Myometrial cell (primary cell): ENCODE data around the gene RAP2B. TPM values are rescaled to one million over a fixed set of nuclear protein-coding genes. Genes with fewer than 3 reads are reported as not detected.

Experiments used
- total RNA-seq: library from RNA; depleted of rRNA; stranded (reverse); fragments of >200 nt; gene quantifications from 2 replicates; pipeline ENCODE4 v1.2.3, GENCODE V29; 2015

The RAP2B gene
- 12.9 and 15.0 TPM in 2 replicates for total RNA-seq

GRCh38 chr3:153161714-153162512, at the start of gene RAP2B:
TSS of gene RAP2B (plus strand) at chr3:153162226. CDS start at chr3:153162694, 468 bp downstream.

